Measurements from ENCODE around the gene ACOXL.

Gene ACOXL

DNA sequence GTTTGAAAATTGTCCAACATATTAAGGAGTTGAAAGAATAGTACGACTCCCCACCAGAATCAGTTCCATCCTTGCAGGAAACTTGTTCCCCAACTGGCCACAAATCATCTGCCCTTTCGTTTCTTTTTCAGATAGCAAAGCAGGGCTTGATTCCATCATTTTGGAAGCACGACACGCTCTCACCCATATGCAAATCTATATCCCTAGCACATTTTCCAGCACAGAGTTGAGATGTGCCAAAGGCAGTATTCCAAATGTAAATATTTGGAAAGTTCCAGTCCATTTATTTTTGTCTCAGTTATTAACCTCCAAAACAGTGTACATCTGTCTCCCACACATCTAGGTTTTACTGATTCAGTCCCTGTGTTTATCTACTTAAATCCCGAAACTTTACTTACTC, 259.5 kb downstream of the ACOXL start:
- H3K4me3 ChIP-seq (ENCODE audit: low read depth, low read length) = no peak overlapping the region
- TF ChIP-seq, protein P1, sequence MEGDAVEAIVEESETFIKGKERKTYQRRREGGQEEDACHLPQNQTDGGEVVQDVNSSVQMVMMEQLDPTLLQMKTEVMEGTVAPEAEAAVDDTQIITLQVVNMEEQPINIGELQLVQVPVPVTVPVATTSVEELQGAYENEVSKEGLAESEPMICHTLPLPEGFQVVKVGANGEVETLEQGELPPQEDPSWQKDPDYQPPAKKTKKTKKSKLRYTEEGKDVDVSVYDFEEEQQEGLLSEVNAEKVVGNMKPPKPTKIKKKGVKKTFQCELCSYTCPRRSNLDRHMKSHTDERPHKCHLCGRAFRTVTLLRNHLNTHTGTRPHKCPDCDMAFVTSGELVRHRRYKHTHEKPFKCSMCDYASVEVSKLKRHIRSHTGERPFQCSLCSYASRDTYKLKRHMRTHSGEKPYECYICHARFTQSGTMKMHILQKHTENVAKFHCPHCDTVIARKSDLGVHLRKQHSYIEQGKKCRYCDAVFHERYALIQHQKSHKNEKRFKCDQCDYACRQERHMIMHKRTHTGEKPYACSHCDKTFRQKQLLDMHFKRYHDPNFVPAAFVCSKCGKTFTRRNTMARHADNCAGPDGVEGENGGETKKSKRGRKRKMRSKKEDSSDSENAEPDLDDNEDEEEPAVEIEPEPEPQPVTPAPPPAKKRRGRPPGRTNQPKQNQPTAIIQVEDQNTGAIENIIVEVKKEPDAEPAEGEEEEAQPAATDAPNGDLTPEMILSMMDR (IDR thresholded peaks at IDR 0.05; ENCODE audit: borderline replicate concordance, insufficient read depth, low read depth, low read length) = no peak

DNA sequence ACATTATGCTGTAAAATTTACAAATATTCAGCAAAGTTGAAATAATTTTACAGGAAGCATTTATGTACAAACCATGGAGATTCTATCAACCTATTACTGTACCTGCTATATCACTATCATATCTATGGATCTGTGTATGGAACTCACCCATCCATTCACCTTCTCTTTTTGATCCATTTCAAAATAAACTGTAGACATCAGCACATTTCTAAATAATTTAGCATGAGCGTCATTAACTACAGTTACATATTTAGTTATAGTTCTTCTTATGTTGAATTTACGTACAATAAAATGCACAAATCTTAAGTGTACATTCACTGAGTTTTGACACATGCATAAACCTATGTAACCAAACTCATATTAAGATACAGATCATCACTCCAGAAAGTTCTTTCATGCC, 260.5 kb downstream of the ACOXL start:
- TF ChIP-seq, protein P1 (IDR thresholded peaks at IDR 0.05; ENCODE audit: borderline replicate concordance, insufficient read depth, low read depth, low read length) = no peak
- no peak overlapping the region for H3K4me3 ChIP-seq (ENCODE audit: low read depth, low read length)

GRCh38 chr2:110993557-110994231, 261.3 kb downstream of the ACOXL start:
- TF ChIP-seq, protein P1 (IDR thresholded peaks at IDR 0.05; ENCODE audit: borderline replicate concordance, insufficient read depth, low read depth, low read length) = no peak
- no peak overlapping the region for H3K4me3 ChIP-seq (ENCODE audit: low read depth, low read length)

- H3K4me3 ChIP-seq (ENCODE audit: low read depth, low read length) = no peak overlapping the region
- TF ChIP-seq, protein P1 (IDR thresholded peaks at IDR 0.05; ENCODE audit: borderline replicate concordance, insufficient read depth, low read depth, low read length) = no peak
These were observed 262.0 kb downstream of the ACOXL start for GRCh38 chr2:110994250-110994961.

DNA sequence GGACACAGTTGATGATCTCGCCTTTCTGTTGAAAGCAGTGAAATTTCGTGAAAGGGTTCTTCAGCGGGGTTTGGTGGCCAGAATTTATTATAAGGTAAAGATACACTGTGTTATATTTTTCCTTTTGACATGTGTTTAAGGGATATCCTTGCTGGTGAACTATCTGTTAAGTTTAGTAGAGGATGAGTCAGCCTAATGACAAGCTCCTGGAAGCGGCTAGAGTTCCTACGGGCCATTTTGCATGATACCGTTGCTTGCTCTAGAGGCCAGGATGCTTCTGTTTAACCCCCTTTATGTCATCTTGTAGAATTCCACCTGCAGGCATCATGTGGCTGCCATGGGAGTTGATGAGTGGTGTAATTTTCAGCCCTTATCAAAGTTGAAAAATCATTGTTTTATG, 263.5 kb downstream of the ACOXL start:
- TF ChIP-seq, protein P1 (IDR thresholded peaks at IDR 0.05; ENCODE audit: borderline replicate concordance, insufficient read depth, low read depth, low read length) = no peak
- H3K4me3 ChIP-seq (ENCODE audit: low read depth, low read length) = no peak overlapping the region

GRCh38 chr2:110997331-110998045, 265.1 kb downstream of the ACOXL start:
- H3K4me3 ChIP-seq (ENCODE audit: low read depth, low read length) = no peak overlapping the region
- TF ChIP-seq, protein P1 (IDR thresholded peaks at IDR 0.05; ENCODE audit: borderline replicate concordance, insufficient read depth, low read depth, low read length) = no peak
